HG03457 (cell line): ENCODE data around the gene MYO10.
"Not testable (repeated sequence)": the region's sequence is repeated elsewhere in the genome, so short reads cannot be mapped to it uniquely, and the experiment has no call there.

Experiments
- ATAC-seq: cut with Tn5 transposase; IDR thresholded peaks from one replicate; pipeline ENCODE4 v1.9.1; 2021; ENCODE audit warnings: moderate number of reproducible peaks; ENCODE audit not compliant: unreplicated experiment

Gene MYO10

DNA sequence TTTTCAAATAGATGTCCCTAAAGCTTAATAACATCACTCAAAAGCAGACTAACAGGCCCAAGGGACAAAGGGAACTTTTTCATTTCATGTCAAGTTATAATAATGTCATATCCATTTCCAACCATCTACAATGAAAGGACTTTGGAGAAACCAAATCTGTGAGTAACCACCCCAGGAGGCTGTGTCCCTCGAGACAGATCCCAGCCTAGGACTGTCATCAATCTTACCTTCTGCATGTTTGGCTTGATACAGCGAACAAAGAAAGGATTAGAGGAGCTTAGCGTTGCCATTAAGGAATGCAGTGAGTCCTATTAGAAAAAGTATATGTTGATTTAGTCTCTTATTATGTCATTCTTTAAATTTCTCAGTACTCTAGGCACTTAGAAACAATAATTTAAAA, 181.5 kb downstream of the MYO10 start:
- no peak for ATAC-seq

DNA sequence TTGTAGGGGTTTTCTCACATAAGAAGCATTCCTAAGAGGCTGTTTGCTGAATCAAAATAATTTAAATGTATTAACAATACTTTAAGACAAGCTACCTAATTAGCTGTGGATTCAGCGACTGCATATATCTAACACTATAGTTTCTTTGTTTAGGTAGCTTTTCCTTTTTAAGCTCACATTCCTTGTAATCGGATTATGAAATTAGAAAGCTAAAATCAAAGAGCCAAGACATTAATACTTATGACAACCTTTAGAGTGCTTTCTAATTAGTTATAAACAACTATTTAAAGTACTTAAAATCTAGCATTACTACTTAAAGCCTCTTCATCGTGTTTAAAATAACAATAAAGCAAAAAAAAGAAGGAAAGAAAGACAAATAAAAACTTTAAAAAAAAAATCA, 182.0 kb downstream of the MYO10 start:
- ATAC-seq: no peak

DNA sequence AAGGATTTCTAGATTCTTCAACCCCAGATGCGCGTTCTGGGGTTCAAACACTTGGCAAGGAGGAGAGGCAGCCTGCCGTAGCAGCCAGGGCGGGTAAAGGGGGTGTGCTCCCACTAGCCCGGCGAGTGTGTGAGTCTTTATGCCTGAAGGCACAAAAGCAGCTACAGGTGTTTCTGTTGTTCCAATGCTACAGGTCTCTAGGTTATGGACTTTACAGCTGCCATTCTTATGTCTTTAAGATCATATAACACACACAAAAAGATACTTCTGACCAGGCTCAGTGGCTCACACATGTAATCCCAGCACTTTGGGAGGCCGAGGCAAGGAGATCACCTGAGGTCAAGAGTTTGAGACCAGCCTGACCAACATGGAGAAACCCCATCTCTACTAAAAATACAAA, 185.6 kb downstream of the MYO10 start:
- ATAC-seq: no peak

DNA sequence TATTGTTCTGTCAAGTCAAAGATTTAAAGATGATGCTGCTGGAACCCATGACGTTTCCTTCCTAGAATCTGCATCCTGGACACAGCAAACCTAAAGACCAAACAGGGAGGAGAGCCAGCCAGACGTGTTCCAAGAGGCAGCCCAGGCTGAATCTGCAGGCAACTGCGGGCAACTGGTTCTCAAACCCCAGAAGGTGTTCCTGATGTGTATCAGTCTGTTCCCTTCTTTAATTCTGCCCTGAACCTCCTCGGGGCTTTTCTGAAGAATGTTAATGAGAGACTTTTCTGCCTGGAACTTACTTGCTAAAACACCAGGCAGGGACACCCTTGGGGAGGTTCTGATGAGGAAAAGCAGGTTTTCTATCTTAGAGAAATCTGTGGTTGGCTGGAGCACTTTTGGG, 186.5 kb downstream of the MYO10 start:
- ATAC-seq: no peak

DNA sequence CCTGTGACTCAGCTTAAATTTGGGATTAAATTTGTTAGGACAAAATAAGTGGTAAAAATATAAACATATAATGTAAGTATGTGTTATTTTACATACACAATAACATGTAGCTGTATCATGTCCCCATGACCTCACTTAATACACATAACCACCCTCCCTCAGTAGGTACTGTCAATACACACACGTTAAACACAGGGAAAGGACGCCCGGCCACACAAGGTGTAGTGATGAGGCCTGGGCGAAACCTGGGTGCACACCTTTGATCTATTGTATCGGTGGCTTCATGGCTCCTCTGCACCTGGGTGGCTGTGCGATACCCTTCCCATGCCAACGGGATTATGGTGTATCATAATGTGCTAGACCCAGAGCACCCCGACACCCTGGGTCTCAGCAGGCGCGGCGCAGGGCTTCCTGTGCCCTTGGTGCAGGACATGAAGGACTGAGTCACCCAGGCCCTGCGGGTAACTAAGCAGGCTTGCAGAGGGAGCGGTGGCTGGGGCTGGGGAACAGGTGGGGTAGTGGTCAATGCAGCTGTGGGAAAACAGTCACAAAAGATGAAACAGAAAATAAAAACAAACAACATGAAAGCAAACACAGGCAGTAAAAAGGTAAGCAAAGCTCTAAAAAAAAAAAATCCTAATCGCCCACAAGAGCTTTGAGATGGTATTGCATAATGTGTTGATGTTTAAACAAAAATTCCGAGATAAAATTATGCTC, 191.8 kb downstream of the MYO10 start:
- no peak for ATAC-seq

DNA sequence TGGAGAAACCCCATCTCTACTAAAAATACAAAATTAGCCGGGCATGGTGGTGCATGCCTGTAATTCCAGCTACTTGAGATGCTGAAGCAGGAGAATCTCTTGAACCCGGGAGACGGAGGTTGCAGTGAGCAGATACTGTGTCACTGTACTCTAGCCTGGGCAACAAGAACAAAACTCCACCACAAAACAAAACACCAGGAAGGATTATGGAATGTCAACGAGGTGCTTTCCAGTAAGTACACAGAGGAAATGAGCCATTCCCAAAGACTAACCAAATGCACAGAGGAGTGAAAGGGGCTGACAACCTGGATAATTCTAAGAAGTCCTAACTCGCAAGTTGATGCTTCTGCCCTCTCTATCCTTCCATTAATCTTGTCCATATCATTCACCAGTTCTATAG, 193.2 kb downstream of the MYO10 start:
- ATAC-seq: no peak

DNA sequence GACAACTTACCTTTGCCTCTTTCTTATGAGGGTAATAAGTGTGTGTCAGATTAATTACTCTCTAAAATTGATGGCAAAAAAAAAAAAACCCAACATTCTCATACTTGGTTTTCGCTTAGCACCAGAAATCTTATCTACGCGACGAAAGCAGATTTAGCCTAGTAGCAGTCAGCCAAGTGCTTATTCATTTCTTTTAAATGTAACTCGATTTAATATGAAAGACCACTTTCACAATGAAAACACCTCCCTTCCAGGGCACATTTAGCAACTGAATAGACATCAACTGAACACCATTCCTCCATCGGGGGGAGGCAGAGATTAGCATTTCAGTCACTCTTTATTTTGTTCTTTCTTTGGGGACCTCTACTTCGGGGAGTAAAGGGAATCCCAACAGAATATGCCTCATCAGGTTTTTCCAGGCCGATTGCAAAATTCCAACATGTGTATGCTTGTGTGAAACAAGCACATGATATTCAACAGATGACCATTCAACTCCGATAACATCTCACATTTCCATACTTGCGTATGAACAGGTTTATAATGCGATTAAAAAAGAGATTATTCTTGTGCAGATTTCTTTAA, 195.2 kb downstream of the MYO10 start:
- no peak for ATAC-seq

DNA sequence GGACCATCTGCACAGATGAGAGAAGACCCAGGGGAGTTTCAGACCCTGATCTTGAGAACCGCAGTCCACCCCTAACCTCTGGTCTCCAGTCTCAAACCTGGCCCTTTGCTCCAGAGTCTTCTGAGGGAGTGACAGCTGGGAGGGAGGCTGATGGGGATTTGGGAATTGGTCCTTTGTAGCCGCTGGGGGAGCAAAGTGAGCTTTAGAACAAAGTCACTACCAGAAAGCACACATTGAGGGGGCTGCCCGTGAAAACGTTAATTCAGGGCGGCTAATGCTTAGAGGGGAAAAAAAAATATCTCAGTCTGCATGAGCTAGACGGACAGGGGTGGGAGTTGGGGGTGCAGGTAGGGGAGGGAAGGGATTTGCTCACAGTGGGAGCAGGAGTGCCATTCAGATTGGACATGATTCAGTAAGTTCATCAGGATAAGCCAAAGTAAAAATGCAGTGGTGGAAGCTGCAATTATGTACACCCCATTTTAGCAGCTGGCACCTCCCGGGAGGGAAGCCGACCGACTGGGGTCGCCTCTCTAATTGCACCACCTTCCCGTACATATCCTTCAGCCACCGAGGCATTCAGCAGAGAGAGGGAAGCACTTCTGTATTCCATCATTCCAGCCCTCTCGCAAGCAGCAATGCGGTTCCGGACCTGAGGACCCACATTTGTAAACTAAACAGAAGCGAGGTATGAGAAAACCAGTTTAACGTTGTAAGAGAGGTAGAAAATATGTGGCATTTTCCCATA, 195.8 kb downstream of the MYO10 start:
- ATAC-seq: no peak

DNA sequence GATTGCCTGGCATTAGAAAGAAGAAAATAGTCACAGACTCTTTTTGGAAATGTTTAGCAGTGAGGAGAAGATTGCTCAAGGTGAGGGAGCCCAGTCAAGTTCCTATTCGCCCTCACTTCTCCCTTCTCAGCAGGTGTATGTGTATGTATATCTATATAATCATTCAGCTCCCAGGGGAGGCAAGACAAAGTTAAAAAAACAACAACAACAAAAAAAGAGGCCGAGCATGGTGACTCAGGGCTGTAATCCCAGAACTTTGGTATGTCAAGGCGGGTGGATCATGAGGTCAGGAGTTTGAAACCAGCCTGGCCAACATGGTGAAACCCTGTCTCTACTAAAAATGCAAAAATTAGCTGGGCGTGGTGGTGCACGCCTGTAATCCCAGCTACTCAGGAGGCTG, 197.7 kb downstream of the MYO10 start:
- not testable (repeated sequence) for ATAC-seq

DNA sequence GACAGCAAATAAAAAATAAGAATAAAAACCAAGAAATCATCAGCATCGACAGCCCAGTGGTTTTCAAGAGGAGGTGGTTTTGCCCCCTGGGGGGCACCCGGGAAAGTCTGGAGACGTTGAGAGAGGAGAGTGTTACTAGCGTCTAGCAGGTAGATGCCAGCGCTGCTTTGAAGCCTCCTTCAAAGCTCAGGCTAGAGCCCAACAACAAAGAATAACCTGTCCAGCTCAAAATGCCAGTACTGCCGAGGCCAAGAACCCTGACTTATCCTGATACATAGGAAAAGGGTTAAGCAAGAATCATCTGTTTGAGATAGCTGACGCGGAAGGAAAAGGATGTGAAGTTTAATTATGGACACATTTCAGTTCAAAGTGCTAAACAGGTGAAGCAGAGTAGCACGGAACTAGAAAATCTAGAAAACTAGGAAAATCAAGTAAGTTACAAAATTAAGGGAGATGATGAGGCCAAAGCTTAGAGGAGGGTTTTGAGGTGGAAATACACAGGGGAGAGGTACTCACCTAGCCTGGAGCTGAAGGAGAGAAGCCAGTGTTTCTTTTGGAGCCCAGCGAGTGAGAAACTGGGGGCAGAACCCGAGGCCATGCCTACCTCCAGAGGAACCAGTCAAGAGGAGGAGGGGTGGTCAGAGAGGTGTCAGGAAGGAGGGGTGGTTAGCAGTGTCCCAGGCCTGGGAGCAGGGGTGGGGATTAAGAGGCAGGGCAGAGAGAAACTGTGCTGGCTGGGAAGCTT, 198.3 kb downstream of the MYO10 start:
- ATAC-seq: no peak

DNA sequence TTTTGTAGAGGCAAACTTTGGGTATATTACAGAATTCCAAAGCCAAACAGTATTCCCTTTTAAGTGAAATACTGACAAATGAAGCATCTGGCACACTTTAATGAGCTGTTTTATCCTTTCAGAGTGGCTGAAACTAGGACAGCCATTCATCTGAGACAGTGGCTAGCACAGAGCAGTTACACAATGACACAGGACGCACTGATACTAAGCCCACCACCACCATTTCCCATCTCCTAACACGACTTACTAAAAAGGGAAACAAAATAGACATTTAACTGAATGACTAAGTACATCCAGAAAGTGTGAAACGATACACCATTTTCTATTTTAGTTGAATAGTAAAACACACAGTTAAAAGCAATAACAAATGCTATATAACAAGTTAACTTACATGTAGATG, 198.9 kb downstream of the MYO10 start:
- ATAC-seq: no peak

DNA sequence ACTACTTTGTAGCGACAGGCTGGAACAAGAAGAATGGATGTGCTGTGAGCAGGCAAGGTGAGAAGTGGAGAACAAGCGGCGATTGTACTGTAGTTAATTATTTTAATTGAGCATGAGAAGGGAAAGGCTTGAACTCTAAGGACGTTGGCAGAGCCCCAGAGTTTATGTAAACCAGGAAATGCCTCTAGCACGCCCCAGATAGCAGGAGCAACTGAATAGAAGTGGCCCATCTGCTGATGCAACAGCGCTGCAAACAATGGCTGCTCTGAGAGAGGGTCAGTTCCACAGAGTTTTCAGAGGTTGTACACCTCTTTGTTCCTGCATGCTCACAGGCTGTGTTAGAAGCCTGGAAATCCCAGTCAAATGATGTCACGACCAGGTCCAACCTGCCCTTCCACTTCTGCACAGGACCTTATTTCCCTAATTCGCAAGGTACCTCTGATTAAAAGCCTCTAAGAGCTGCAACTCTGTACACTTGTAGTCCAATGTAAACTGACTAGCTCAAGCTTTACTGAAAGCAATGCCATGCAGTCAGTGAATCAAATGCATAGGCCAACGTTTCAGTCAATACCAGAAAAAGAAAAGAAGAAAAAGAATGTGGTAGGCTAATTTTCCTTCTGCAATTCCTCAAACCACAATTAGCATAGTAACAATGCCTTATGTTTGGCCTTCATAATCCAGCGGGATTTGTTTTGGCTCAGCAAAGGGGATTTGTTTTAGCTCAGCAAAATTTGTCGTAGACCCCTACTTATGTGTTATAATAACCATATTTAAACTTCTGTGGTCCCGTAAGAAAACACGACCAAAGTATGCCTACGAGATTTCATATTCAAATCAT, 199.7 kb downstream of the MYO10 start:
- ATAC-seq: no peak

DNA sequence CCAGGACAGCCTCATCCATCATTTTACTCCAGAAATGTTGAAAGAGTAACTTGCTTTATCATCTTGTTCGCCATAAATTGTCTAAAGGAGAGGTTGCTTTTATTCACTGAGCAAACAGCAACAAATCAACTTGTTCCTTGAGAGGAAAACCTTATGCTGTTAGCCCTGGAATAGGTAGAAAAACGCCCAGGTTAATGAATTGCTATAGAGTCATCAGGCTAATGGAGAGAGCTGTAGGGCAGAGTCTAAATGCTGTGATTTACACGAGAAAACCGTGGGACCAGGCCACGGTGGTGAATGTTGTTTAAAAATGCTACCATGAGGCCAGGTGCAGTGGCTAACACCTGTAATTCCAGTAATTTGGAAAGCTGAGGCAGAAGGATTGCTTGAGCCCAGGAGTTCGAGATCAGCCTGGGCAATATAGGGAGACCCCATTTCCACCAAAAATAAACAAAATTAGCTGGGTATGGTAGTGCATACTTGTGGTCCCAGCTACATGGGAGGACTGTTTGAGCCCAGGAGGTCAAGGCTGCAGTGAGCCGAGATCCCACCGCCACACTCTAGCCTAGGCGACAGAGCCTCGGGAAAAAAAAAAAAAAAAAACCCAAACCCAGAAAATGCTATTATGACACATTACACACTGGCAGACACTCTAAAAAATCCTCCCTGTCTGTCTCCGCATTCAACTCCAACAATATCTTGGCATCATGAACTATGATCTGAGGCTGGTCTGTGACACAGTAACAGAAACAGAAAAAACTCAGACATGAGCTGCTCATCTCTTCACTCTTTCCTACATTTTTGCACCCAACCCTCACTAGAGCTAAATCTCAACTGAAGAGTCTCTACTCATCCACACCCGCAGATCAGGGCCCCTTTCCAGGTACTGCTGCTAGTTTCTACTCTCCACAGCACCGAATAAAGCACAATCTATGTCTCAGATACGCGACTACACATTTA, 200.7 kb downstream of the MYO10 start:
- no peak for ATAC-seq

DNA sequence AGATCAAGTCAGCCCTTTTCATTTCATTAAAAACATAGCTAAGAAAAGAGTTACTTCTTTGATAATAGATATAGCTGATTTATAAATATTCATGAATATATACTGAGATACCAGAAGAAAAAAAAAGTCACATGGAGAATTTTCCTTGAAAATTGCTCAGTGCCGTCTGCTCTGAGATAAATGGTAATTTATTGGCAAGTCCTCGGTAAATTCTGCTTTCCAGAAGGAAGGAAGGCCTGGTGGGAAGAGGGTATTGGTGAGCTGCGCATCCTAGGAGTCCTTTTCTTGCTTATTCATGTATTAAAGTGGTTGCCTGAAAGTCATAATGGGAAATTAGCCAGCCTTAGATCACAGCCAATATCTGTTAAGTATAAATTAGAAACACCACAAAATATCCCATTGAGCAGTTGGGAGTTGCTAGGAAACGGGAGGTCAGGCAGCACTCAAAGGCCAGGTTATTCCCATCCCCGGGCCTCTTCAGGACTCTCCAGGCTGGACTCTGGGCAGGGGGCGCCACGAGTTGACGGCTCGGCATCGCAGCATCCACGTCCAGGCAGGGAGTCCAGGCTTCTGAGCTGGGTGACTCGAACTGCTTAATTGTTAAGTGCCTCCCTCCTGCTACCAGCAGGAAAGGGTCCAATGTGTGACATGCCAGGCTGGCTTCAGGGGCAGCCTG, 202.6 kb downstream of the MYO10 start:
- no peak for ATAC-seq

DNA sequence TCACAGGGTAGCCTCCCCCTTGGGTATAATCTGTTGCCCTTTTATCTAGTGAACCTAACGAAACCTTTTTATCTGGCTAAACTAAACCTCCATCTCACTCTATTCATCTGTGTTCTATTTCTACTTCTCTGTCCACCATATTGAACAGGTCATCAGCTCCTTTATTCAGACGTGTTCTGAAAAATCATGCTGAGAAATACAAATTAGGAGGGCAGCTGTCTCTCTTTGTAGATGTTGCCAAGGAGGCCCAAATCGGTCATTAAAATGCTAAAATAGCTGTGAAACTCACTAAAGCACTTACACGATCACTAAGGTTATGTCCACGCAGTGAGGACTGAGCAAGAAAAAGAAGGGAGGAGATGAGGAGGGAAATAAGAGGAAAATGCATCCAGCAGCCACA, 203.7 kb downstream of the MYO10 start:
- no peak for ATAC-seq

DNA sequence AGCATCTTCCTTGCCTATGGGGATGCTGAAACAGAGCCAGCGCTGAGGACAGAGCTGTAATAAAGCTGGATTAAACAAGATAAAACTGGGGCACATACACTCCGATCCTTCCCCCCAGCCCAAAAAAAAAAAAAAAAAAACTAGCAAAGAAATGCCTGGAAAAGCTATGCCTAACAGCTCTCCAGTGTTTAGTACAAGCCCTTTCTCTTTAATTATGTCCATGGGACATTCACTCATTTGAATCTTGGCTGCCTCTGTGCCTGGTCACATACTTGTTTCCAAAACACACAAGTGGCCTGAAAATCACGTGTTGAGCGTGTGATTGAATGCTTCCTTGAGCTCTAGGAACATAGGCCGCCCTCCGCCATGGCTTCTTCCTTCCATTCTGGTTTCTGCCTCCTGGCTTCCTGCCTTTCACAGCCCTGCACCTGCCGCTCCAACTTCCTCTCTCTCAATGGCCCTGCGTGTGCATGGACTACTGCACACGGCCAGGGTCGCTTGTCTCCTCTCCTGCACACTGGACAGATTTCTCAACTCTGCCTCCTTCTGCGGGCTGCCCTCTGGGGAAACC, 208.2 kb downstream of the MYO10 start:
- ATAC-seq: no peak

DNA sequence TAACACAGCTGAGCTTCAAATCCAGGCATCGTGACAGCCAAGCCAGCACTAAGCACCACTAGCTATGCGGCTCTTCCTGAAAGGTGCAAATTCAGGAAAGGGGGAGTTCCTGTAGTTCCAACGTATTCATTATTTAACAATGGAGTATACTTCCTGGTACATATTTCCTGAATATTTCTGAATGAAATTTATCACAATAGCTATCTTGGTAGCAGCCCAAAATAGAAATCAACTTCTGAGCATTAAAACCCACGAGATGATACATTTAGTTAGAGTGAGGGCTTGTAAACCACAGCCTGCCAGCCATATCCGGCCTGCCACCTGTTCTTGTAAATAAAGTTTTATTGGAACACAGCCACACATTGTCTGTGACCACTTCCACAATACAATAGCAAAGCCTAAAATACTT, 209.5 kb downstream of the MYO10 start:
- ATAC-seq: no peak

DNA sequence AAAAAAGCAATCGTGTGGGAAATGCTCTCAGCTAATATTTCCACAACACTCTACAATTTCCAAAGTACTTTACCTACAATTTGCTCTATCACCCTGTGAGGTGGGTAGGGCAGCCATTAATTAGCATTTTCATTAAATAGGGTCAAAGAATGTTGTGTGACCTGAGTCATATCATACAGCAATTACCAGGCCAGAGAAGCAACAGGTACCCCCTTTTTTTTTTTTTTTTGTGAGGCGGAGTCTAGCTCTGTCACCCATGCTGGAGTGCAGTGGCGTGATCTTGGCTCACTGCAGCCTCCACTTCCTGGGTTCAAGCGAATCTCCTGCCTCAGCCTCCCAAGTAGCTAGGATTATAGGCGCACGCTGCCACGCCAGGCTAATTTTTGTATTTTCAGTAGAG, 210.5 kb downstream of the MYO10 start:
- ATAC-seq: no peak

DNA sequence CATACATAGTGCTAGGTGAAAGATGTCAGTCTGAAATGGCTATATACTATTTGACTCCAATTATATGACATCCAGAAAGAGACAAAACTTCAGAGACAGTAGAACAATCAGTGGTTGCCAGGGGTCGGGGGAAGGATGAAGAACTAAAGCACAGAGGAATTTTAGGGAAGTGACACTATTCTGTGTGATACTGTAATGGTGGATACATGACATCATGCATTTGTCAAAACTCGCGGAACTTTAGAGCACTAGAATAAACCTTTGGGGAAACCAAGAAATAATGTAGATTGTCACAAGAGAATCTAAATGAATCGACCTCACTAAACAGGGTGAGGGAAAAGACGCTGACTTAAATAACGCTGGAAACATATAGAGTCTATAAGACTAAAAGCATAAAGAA, 212.3 kb downstream of the MYO10 start:
- no peak for ATAC-seq
